K562 (cell line): Measurements from ENCODE around the gene SYT6. TPM values are rescaled to one million over a fixed set of nuclear protein-coding genes. Genes with fewer than 3 reads are reported as not detected.

ENCODE experiments used
- ARID1B ChIP-seq: fragments of 450-650 bp; IDR thresholded peaks from 2 replicates; pipeline ENCODE4 v1.6.1; 2016; ENCODE audit warnings: antibody characterized with exemption, mild to moderate bottlenecking, inconsistent platforms
- CCNT2 ChIP-seq: IDR thresholded peaks from 2 replicates; pipeline ENCODE4 v1.6.1; 2011; ENCODE audit warnings: borderline replicate concordance, low read depth, mild to moderate bottlenecking, moderate library complexity, mixed read lengths, low read length; ENCODE audit not compliant: insufficient read length; ENCODE audit errors: extremely low read depth
- CTCF ChIP-seq, 3 experiments: IDR thresholded peaks in 2 of 3; conservative IDR thresholded peaks in 1 of 3; 2 replicates each; pipeline ENCODE4 v1.5.1; 2011 to 2012; ENCODE audit warnings: low read length in 3 of 3, mild to moderate bottlenecking in 3 of 3, control low read depth in 2 of 3, improper control_type of control experiment in 1 of 3, inconsistent platforms in 1 of 3, low read depth in 1 of 3, mixed read lengths in 1 of 3, moderate library complexity in 1 of 3; ENCODE audit not compliant: insufficient read depth in 2 of 3
- DLX4 ChIP-seq: fragments of 250-450 bp; sonication (Bioruptor Pico); IDR thresholded peaks from 2 replicates; pipeline ENCODE4 v1.6.1; 2021; ENCODE audit warnings: mild to moderate bottlenecking
- FOXM1 ChIP-seq, 2 experiments: fragments of 450-650 bp in 1 of 2; sonication (generic) in 1 of 2; formaldehyde crosslinking in 1 of 2; IDR thresholded peaks; 2 replicates each; pipeline versions ENCODE4 v1.6.1 to v1.9.0; 2017 to 2022; ENCODE audit warnings: low read depth in 2 of 2, mild to moderate bottlenecking in 2 of 2, missing genetic modification reagents in 1 of 2, moderate library complexity in 1 of 2
- HMBOX1 ChIP-seq: sonication (generic); IDR thresholded peaks from 2 replicates; pipeline ENCODE4 v1.6.1; 2016
- HMG20A ChIP-seq: fragments of 450-650 bp; formaldehyde crosslinking; conservative IDR thresholded peaks from 2 replicates; pipeline ENCODE4 v1.4.0; 2020; ENCODE audit warnings: mild to moderate bottlenecking, mixed read lengths
- L3MBTL2 ChIP-seq: fragments of 450-650 bp; IDR thresholded peaks from 2 replicates; pipeline ENCODE4 v1.6.1; 2016; ENCODE audit warnings: mild to moderate bottlenecking, moderate library complexity
- MBD2 ChIP-seq: sonication (generic); IDR thresholded peaks from 2 replicates; pipeline ENCODE4 v1.6.1; 2016; ENCODE audit warnings: low read depth, borderline replicate concordance
- MEF2D ChIP-seq: conservative IDR thresholded peaks from 2 replicates; pipeline ENCODE4 v1.6.1; 2016; ENCODE audit warnings: low read depth, missing genetic modification characterization, missing compliant biosample characterization
- MEIS2 ChIP-seq: fragments of 450-650 bp; IDR thresholded peaks from 2 replicates; pipeline ENCODE4 v1.6.1; 2014; ENCODE audit warnings: mild to moderate bottlenecking; ENCODE audit not compliant: partially characterized antibody
- MTF1 ChIP-seq: fragments of 250-450 bp; sonication (Bioruptor Pico); IDR thresholded peaks from 2 replicates; pipeline ENCODE4 v1.9.0; 2021; ENCODE audit warnings: moderate library complexity, mild to moderate bottlenecking, inconsistent platforms, borderline replicate concordance
- MYNN ChIP-seq, 2 experiments: sonication (generic); formaldehyde crosslinking in 1 of 2; IDR thresholded peaks; 2 replicates each; pipeline versions ENCODE4 v1.5.0 to v1.6.1; 2016 to 2020; ENCODE audit warnings: antibody characterized with exemption in 1 of 2, missing genetic modification reagents in 1 of 2
- RBM17 ChIP-seq: fragments of 200-400 bp; formaldehyde crosslinking; IDR thresholded peaks from 2 replicates; pipeline ENCODE4 v1.6.1; 2017; ENCODE audit warnings: low read depth, mild to moderate bottlenecking, low read length, borderline replicate concordance
- SIRT6 ChIP-seq: IDR thresholded peaks from one replicate; pipeline ENCODE4 v1.6.1; 2012; ENCODE audit warnings: low read depth, mild to moderate bottlenecking, control low read depth, inconsistent platforms, low read length, moderate library complexity
- TBL1XR1 ChIP-seq, 2 experiments: IDR thresholded peaks; 2 replicates each; pipeline ENCODE4 v1.6.1; 2012; ENCODE audit warnings: improper control_type of control experiment in 2 of 2, low read length in 2 of 2, mild to moderate bottlenecking in 1 of 2
- TSC22D4 ChIP-seq: fragments of 450-650 bp; IDR thresholded peaks from 2 replicates; pipeline ENCODE4 v1.6.1; 2016; ENCODE audit warnings: missing genetic modification characterization, missing biosample characterization, control low read depth
- ZC3H4 ChIP-seq: sonication (generic); formaldehyde crosslinking; IDR thresholded peaks from 2 replicates; pipeline ENCODE4 v1.9.0; 2021; ENCODE audit warnings: missing genetic modification reagents, borderline replicate concordance
- ZNF436 ChIP-seq: fragments of 250-450, 450-650 bp; sonication (Bioruptor Pico); formaldehyde crosslinking; IDR thresholded peaks from 2 replicates; pipeline ENCODE4 v1.7.0; 2020; ENCODE audit warnings: mild to moderate bottlenecking
- ZNF445 ChIP-seq: fragments of 250-450 bp; sonication (Bioruptor Pico); IDR thresholded peaks from 2 replicates; pipeline ENCODE4 v1.4.0; 2020; ENCODE audit warnings: low read depth, mild to moderate bottlenecking, moderate library complexity
- ZNF561 ChIP-seq: fragments of 450-650 bp; formaldehyde crosslinking; conservative IDR thresholded peaks from 2 replicates; pipeline ENCODE4 v1.4.0; 2020; ENCODE audit warnings: mild to moderate bottlenecking, moderate library complexity
- ZNF586 ChIP-seq: fragments of 450-650 bp; formaldehyde crosslinking; conservative IDR thresholded peaks from 2 replicates; pipeline ENCODE4 v1.4.0; 2020; ENCODE audit warnings: mild to moderate bottlenecking, moderate library complexity
- ZNF76 ChIP-seq: fragments of 250-450 bp; sonication (Bioruptor Pico); IDR thresholded peaks from 2 replicates; pipeline ENCODE4 v1.4.0; 2020; ENCODE audit warnings: mild to moderate bottlenecking, moderate library complexity, borderline replicate concordance
- ZNF778 ChIP-seq: fragments of 450-650 bp; formaldehyde crosslinking; IDR thresholded peaks from 2 replicates; pipeline ENCODE4 v1.4.0; 2020; ENCODE audit warnings: mild to moderate bottlenecking, moderate library complexity
- ZNF830 ChIP-seq: fragments of 250-450 bp; sonication (Bioruptor Pico); IDR thresholded peaks from 2 replicates; pipeline ENCODE4 v1.5.0; 2021; ENCODE audit warnings: mild to moderate bottlenecking
- polyA plus RNA-seq, 8 experiments: library from polyadenylated mRNA; depleted of rRNA in 4 of 8; stranded (reverse) in 5 of 8; unstranded in 3 of 8; fragments of >200 nt; fragmentation: Nextera tagmentation in 2 of 8; fragmentation: Illumina TruSeq in 1 of 8; extraction: Ambion mirVana in 2 of 8; extraction: Trizol in 1 of 8; gene quantifications; 2 replicates each; pipeline versions ENCODE4 v1.2.1 to v1.2.3, GENCODE V29; 2011 to 2014; ENCODE audit warnings: inconsistent platforms in 1 of 8, missing spikeins in 1 of 8
- total RNA-seq, 7 experiments: library from RNA; depleted of rRNA in 6 of 7; stranded (reverse); fragments of >200 nt in 6 of 7; fragmentation: Illumina TruSeq in 2 of 7; extraction: Trizol in 2 of 7; gene quantifications; 2 replicates each; pipeline versions ENCODE4 v1.2.1 to v1.2.3, GENCODE V29; 2011 to 2021; ENCODE audit warnings: low replicate concordance in 1 of 7

Gene SYT6
- total and polyA plus RNA-seq, 9 of the 15 experiments (the other 6 are each of a cell fraction or from before 2014, with no cell fraction given) = 0.06 TPM; not detected in 8

- TF ChIP-seq ZNF561 (CRISPR knock-in tag) (no peak), ZNF436 (CRISPR knock-in tag) (no peak), HMG20A (CRISPR knock-in tag) (no peak), ZNF445 (CRISPR knock-in tag) (no peak), ARID1B (peak; percentile 44; the same call in 1 of the 2 replicates), CTCF (IDR thresholded peaks at IDR 0.05 in 2 of 3, conservative IDR thresholded peaks at IDR 0.05 in 1 of 3; ENCODE audit: insufficient read depth in 2 of 3, low read depth in 1 of 3, low read length in 3 of 3) (peak in 2 of 3 experiments; percentile 4 to 15; a peak in 1 of 6 replicates), MTF1 (no peak), CCNT2 (no peak), ZNF586 (CRISPR knock-in tag) (no peak), TBL1XR1 (IDR thresholded peaks at IDR 0.05; ENCODE audit: low read length in 2 of 2) (no peak), MEIS2 (peak; percentile 34), HMBOX1 (no peak), MBD2 (no peak), ZNF76 (no peak), FOXM1 (IDR thresholded peaks at IDR 0.05; ENCODE audit: low read depth) (no peak), FOXM1 (CRISPR knock-in tag; IDR thresholded peaks at IDR 0.05; ENCODE audit: low read depth) (no peak), ZNF830 (no peak), DLX4 (no peak), TSC22D4 (tag) (no peak), RBM17 (no peak), L3MBTL2 (no peak), ZC3H4 (CRISPR knock-in tag) (no peak), ZNF778 (CRISPR knock-in tag) (no peak), MEF2D (tag) (no peak), MYNN (IDR thresholded peaks at IDR 0.05) (no peak), MYNN (CRISPR knock-in tag; IDR thresholded peaks at IDR 0.05) (no peak), SIRT6 (no peak)
Observed at GRCh38 chr1:114088392-114089299, 65.0 kb downstream of the SYT6 start (continued).
